ENCODE measurements around the gene MRPS27.

The MRPS27 gene

GRCh38 chr5:72319976-72320752, at the start of gene MRPS27, which contains the start of gene PTCD2:
MRPS27 (minus strand) TSS chr5:72320240; CDS start chr5:72320221, 19 bp downstream.
PTCD2 (plus strand) TSS chr5:72320373; CDS start chr5:72320383, 10 bp downstream.
- Histone ChIP-seq H3K4me1 (ENCODE audit: control insufficient read depth, insufficient read depth, low read length) (no peaks in the 10 kb centered on the region), H3K36me3 (ENCODE audit: control insufficient read depth, insufficient read depth, low read length) (no peaks in the 10 kb centered on the region), H3K27me3 (ENCODE audit: control insufficient read depth, insufficient read depth, low read length) (no peaks in the 10 kb centered on the region), H3K9me3 (ENCODE audit: control insufficient read depth, low read length) (no peaks in the 10 kb centered on the region), H3K4me3 (ENCODE audit: low read length) (peak within 1 kb of the TSS; percentile 60), H3K9ac (ENCODE audit: low read length) (peak within 1 kb of the TSS; percentile 81)

DNA sequence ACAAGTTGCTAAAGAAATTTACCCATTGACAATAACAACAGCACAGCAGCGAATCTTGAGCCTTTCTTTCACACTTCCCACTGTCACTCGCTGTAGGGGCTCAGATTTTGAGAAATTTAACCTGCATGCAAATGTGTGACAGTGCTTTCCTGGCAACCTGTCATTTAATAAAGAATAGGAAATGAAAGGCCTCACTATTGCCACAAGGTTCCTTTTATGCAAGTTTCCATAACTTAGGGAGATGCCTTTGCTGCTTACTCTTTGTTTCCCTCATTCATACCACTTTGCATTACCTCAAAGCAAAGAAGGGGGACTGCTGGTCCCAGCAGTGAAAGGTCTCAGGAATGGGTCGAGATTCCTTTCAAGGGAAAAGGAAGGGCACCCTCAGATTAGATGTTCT, 49.7 kb upstream of the MRPS27 start:
- no peaks in the 10 kb centered on the region for H3K27me3 ChIP-seq (ENCODE audit: control insufficient read depth, insufficient read depth, low read length)
- peaks cover 6% of the 10 kb centered on the region for H3K4me1 ChIP-seq (ENCODE audit: control insufficient read depth, insufficient read depth, low read length)
- no peak overlapping the region for H3K4me3 ChIP-seq (ENCODE audit: low read length)
- H3K36me3 ChIP-seq (ENCODE audit: control insufficient read depth, insufficient read depth, low read length): no peaks in the 10 kb centered on the region
- no peaks in the 10 kb centered on the region for H3K9me3 ChIP-seq (ENCODE audit: control insufficient read depth, low read length)
- no peak overlapping the region for H3K9ac ChIP-seq (ENCODE audit: low read length)

DNA sequence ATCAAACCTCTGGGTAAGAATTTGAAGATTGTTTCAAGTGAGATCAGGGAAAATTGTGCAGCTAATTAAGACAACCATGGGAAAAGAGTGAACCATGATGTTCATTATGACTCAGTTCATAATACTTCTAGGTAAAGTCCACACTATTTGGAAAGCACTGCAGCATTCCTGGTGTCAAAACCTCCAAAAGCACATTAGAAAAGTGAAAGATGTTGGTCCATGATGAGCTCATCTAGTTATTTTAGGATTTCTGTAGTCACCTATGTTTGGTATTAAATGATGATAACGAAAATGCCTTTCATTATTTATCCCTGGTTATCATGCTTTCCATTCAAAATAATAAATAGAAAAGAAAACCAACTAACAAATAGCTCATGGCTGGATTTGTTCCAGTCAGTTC, 49.3 kb upstream of the MRPS27 start:
- Histone ChIP-seq H3K9ac (ENCODE audit: low read length) (no peak overlapping the region), H3K27me3 (ENCODE audit: control insufficient read depth, insufficient read depth, low read length) (no peaks in the 10 kb centered on the region), H3K4me1 (ENCODE audit: control insufficient read depth, insufficient read depth, low read length) (peaks cover 6% of the 10 kb centered on the region), H3K9me3 (ENCODE audit: control insufficient read depth, low read length) (no peaks in the 10 kb centered on the region), H3K4me3 (ENCODE audit: low read length) (no peak overlapping the region), H3K36me3 (ENCODE audit: control insufficient read depth, insufficient read depth, low read length) (no peaks in the 10 kb centered on the region)

GRCh38 chr5:72368271-72368670, 48.2 kb upstream of the MRPS27 start:
- Histone ChIP-seq H3K4me1 (ENCODE audit: control insufficient read depth, insufficient read depth, low read length) (peaks cover 6% of the 10 kb centered on the region), H3K27me3 (ENCODE audit: control insufficient read depth, insufficient read depth, low read length) (no peaks in the 10 kb centered on the region), H3K9ac (ENCODE audit: low read length) (no peak overlapping the region), H3K9me3 (ENCODE audit: control insufficient read depth, low read length) (no peaks in the 10 kb centered on the region), H3K36me3 (ENCODE audit: control insufficient read depth, insufficient read depth, low read length) (no peaks in the 10 kb centered on the region), H3K4me3 (ENCODE audit: low read length) (no peak overlapping the region)

DNA sequence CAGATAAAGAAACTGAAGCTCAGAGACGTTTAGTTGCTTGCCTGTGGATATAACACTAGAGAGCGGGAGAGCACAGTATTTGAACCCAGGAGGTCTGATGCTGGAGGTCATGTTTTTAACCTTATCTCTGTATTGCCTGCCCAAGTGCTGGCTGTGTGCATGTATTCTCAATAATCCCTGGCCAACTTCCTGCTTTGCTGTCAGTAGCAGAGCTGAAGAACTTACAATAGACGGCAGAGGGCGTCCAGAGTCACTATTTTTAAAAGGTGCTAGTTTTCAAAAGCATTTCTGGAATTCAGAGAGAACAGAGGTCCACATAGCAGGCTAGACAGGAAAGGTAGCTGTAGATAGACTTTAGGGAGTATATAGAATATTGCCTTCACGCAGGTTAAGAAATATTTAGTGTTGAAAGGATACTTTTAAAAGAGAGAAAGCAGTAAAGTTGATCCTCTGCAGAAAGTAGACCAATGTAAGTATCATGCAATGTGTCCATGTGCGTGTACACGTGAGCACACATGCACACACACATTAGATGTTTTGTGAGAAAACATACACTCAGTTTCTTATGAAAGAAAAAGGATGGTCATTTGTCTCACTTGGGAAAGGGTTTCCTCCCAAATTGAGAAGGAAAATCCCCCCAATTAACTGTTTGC, 46.4 kb upstream of the MRPS27 start:
- H3K4me1 ChIP-seq (ENCODE audit: control insufficient read depth, insufficient read depth, low read length): peaks cover 6% of the 10 kb centered on the region
- no peaks in the 10 kb centered on the region for H3K27me3 ChIP-seq (ENCODE audit: control insufficient read depth, insufficient read depth, low read length)
- no peaks in the 10 kb centered on the region for H3K9me3 ChIP-seq (ENCODE audit: control insufficient read depth, low read length)
- H3K4me3 ChIP-seq (ENCODE audit: low read length): no peak overlapping the region
- no peaks in the 10 kb centered on the region for H3K36me3 ChIP-seq (ENCODE audit: control insufficient read depth, insufficient read depth, low read length)
- no peak overlapping the region for H3K9ac ChIP-seq (ENCODE audit: low read length)

GRCh38 chr5:72364951-72365350, 44.9 kb upstream of the MRPS27 start:
- no peaks in the 10 kb centered on the region for H3K36me3 ChIP-seq (ENCODE audit: control insufficient read depth, insufficient read depth, low read length)
- H3K4me3 ChIP-seq (ENCODE audit: low read length): no peak overlapping the region
- H3K4me1 ChIP-seq (ENCODE audit: control insufficient read depth, insufficient read depth, low read length): peaks cover 6% of the 10 kb centered on the region
- H3K27me3 ChIP-seq (ENCODE audit: control insufficient read depth, insufficient read depth, low read length): no peaks in the 10 kb centered on the region
- H3K9ac ChIP-seq (ENCODE audit: low read length): no peak overlapping the region
- no peaks in the 10 kb centered on the region for H3K9me3 ChIP-seq (ENCODE audit: control insufficient read depth, low read length)

GRCh38 chr5:72364171-72364570, 44.1 kb upstream of the MRPS27 start:
- peaks cover 6% of the 10 kb centered on the region for H3K4me1 ChIP-seq (ENCODE audit: control insufficient read depth, insufficient read depth, low read length)
- H3K9me3 ChIP-seq (ENCODE audit: control insufficient read depth, low read length): no peaks in the 10 kb centered on the region
- no peaks in the 10 kb centered on the region for H3K27me3 ChIP-seq (ENCODE audit: control insufficient read depth, insufficient read depth, low read length)
- H3K4me3 ChIP-seq (ENCODE audit: low read length): no peak overlapping the region
- H3K9ac ChIP-seq (ENCODE audit: low read length): no peak overlapping the region
- H3K36me3 ChIP-seq (ENCODE audit: control insufficient read depth, insufficient read depth, low read length): no peaks in the 10 kb centered on the region

DNA sequence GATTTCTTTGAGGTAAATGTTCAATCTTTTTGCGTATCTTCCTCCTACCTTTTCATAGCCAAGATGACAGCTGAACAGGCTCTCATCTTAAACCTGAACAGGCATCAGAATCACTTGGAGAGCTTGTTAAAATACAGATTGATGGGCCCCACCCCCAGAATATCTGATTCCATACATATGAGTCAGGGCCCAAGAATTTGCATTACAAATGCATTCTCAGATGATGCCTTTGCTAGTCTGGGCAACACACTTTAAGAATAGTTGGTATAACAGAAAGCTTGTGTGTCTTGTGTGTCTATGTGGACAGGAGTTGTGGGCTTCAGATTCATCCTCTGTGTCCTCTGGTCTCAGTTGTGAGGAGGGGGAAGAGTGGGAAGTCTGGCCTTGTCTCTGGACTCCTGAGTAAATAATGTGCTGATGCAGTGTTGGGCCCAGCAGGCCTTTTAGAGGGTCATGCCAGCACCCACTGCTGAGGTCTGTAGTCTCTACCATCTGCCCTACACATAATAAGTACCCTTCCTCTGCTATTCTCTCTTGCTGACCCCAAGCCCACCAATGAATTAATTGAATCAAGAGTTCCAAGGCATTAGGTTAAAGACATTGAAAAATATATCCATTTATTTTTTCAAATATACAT, 43.2 kb upstream of the MRPS27 start:
- Histone ChIP-seq H3K36me3 (ENCODE audit: control insufficient read depth, insufficient read depth, low read length) (no peaks in the 10 kb centered on the region), H3K9me3 (ENCODE audit: control insufficient read depth, low read length) (no peaks in the 10 kb centered on the region), H3K4me1 (ENCODE audit: control insufficient read depth, insufficient read depth, low read length) (peaks cover 6% of the 10 kb centered on the region), H3K27me3 (ENCODE audit: control insufficient read depth, insufficient read depth, low read length) (no peaks in the 10 kb centered on the region), H3K9ac (ENCODE audit: low read length) (no peak overlapping the region), H3K4me3 (ENCODE audit: low read length) (no peak overlapping the region)

DNA sequence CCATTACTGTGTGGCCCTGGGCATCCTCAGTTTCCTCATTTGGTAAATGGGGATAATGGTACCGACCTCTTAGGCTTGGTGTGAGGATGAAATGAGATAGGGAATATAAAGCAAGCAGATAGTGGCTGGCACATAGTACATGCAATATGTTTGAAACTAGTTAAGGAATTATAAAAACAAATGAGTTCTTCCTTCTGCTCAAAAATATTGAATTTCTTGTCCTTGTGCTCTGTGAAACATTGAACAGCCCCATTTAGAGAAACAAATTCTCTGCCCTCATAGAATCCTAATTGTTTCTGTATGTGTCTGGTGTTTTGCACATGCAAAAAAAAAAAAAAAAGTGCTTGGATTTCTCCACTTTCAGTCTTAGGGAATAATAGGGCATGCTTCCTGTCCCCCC, 39.8 kb upstream of the MRPS27 start:
- Histone ChIP-seq H3K27me3 (ENCODE audit: control insufficient read depth, insufficient read depth, low read length) (no peaks in the 10 kb centered on the region), H3K4me1 (ENCODE audit: control insufficient read depth, insufficient read depth, low read length) (no peaks in the 10 kb centered on the region), H3K4me3 (ENCODE audit: low read length) (no peak overlapping the region), H3K36me3 (ENCODE audit: control insufficient read depth, insufficient read depth, low read length) (no peaks in the 10 kb centered on the region), H3K9me3 (ENCODE audit: control insufficient read depth, low read length) (no peaks in the 10 kb centered on the region), H3K9ac (ENCODE audit: low read length) (no peak overlapping the region)

- H3K4me3 ChIP-seq (ENCODE audit: low read length): no peak overlapping the region
- no peaks in the 10 kb centered on the region for H3K4me1 ChIP-seq (ENCODE audit: control insufficient read depth, insufficient read depth, low read length)
- H3K36me3 ChIP-seq (ENCODE audit: control insufficient read depth, insufficient read depth, low read length): no peaks in the 10 kb centered on the region
- H3K9ac ChIP-seq (ENCODE audit: low read length): no peak overlapping the region
- H3K9me3 ChIP-seq (ENCODE audit: control insufficient read depth, low read length): no peaks in the 10 kb centered on the region
- no peaks in the 10 kb centered on the region for H3K27me3 ChIP-seq (ENCODE audit: control insufficient read depth, insufficient read depth, low read length)
These were observed 38.9 kb upstream of the MRPS27 start for GRCh38 chr5:72358925-72359324.

DNA sequence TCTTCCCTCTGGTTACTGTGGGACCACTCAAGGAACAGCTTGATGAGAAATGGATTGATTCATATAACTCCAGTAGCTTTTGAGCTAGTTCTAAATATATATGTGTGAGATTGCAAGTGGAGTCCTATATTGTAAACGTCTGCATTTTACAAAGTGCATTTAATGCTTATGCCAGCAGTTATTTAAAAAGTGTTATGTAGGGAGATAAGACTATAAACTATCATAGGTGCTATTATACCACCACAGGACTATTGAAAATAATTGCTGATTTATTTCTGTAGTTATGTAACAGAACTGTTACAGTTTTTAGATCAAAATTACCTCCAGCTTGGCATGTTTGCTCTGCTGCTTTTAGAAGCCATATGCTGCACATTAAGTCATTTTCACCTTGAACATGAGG, 36.3 kb upstream of the MRPS27 start:
- H3K9me3 ChIP-seq (ENCODE audit: control insufficient read depth, low read length): no peaks in the 10 kb centered on the region
- H3K4me3 ChIP-seq (ENCODE audit: low read length): no peak overlapping the region
- no peaks in the 10 kb centered on the region for H3K36me3 ChIP-seq (ENCODE audit: control insufficient read depth, insufficient read depth, low read length)
- H3K27me3 ChIP-seq (ENCODE audit: control insufficient read depth, insufficient read depth, low read length): no peaks in the 10 kb centered on the region
- no peaks in the 10 kb centered on the region for H3K4me1 ChIP-seq (ENCODE audit: control insufficient read depth, insufficient read depth, low read length)
- H3K9ac ChIP-seq (ENCODE audit: low read length): no peak overlapping the region

- Histone ChIP-seq H3K36me3 (ENCODE audit: control insufficient read depth, insufficient read depth, low read length) (no peaks in the 10 kb centered on the region), H3K4me3 (ENCODE audit: low read length) (no peak overlapping the region), H3K9ac (ENCODE audit: low read length) (no peak overlapping the region), H3K4me1 (ENCODE audit: control insufficient read depth, insufficient read depth, low read length) (no peaks in the 10 kb centered on the region), H3K9me3 (ENCODE audit: control insufficient read depth, low read length) (no peaks in the 10 kb centered on the region), H3K27me3 (ENCODE audit: control insufficient read depth, insufficient read depth, low read length) (no peaks in the 10 kb centered on the region)
These were observed 35.8 kb upstream of the MRPS27 start for GRCh38 chr5:72355706-72356299.

Measured in mucosa of stomach (tissue), 1 donor.